ENCODE results near the gene MARCHF6. TPM values are rescaled to one million over a fixed set of nuclear protein-coding genes. Genes with fewer than 3 reads are reported as not detected.

MARCHF6 gene
- total and polyA plus RNA-seq, 2 of the 8 experiments (the other 6 are each of a cell fraction or from before 2014, with no cell fraction given): 93.1 to 118 TPM

- TF ChIP-seq RAD21 (IDR thresholded peaks at IDR 0.05 in 1 of 2, conservative IDR thresholded peaks at IDR 0.05 in 1 of 2; ENCODE audit: low read depth in 2 of 2, low read length in 2 of 2): no peak
- TF ChIP-seq CHD2 (IDR thresholded peaks at IDR 0.05; ENCODE audit: low read length): no peak
- no peak for TF ChIP-seq CBX5 (IDR thresholded peaks at IDR 0.05; ENCODE audit: low read depth, low read length)
- TF ChIP-seq SP1 (IDR thresholded peaks at IDR 0.05; ENCODE audit: low read depth, low read length): no peak
- TF ChIP-seq NANOG (IDR thresholded peaks at IDR 0.05; ENCODE audit: insufficient read depth, low read depth, low read length, poor library complexity, severe bottlenecking): no peak
- TF ChIP-seq CTBP2 (IDR thresholded peaks at IDR 0.05; ENCODE audit: borderline replicate concordance, insufficient read depth, insufficient read length, low read length): no peak
Measured at GRCh38 chr5:10303699-10304170, 49.8 kb upstream of the MARCHF6 start (continued).

All from H1 (cell line).